HepG2 (cell line): ENCODE results near the gene TM4SF4. TPM values are rescaled to one million over a fixed set of nuclear protein-coding genes. Genes with fewer than 3 reads are reported as not detected.

ENCODE experiments used
- ATF4 ChIP-seq, 2 experiments: fragments of 450-650 bp in 1 of 2; sonication (generic) in 1 of 2; formaldehyde crosslinking; IDR thresholded peaks; 2 replicates each; pipeline versions ENCODE4 v1.5.0 to v1.8.0; 2020 to 2022; ENCODE audit warnings: mild to moderate bottlenecking in 1 of 2, missing genetic modification reagents in 1 of 2
- DR1 ChIP-seq: sonication (generic); formaldehyde crosslinking; IDR thresholded peaks from 2 replicates; pipeline ENCODE4 v1.8.0; 2021; ENCODE audit warnings: mild to moderate bottlenecking, missing genetic modification reagents, inconsistent platforms
- GMEB1 ChIP-seq: sonication (generic); formaldehyde crosslinking; IDR thresholded peaks from 2 replicates; pipeline ENCODE4 v1.5.1; 2020; ENCODE audit warnings: missing genetic modification reagents, mild to moderate bottlenecking, borderline replicate concordance
- HDAC6 ChIP-seq: fragments of 200-600 bp; sonication (generic); IDR thresholded peaks from 2 replicates; pipeline ENCODE4 v1.7.0; 2017; ENCODE audit warnings: mild to moderate bottlenecking, antibody characterized with exemption, low read length, low read depth
- PITX1 ChIP-seq: sonication (generic); formaldehyde crosslinking; IDR thresholded peaks from 2 replicates; pipeline ENCODE4 v1.5.1; 2020; ENCODE audit warnings: mild to moderate bottlenecking, missing genetic modification reagents
- PRPF4 ChIP-seq: fragments of 200-400 bp; formaldehyde crosslinking; IDR thresholded peaks from 2 replicates; pipeline ENCODE4 v1.6.1; 2016; ENCODE audit warnings: low read length, low read depth; ENCODE audit not compliant: poor library complexity, severe bottlenecking
- STAG1 ChIP-seq: sonication (generic); formaldehyde crosslinking; IDR thresholded peaks from 2 replicates; pipeline ENCODE4 v1.4.0; 2020; ENCODE audit warnings: missing genetic modification reagents
- ZBTB44 ChIP-seq: sonication (generic); formaldehyde crosslinking; IDR thresholded peaks from 2 replicates; pipeline ENCODE4 v1.4.0; 2020; ENCODE audit warnings: missing genetic modification reagents
- ZFP91 ChIP-seq: sonication (generic); formaldehyde crosslinking; IDR thresholded peaks from 2 replicates; pipeline ENCODE4 v1.9.0; 2022; ENCODE audit warnings: missing genetic modification reagents, mild to moderate bottlenecking, borderline replicate concordance
- ZNF142 ChIP-seq: sonication (generic); formaldehyde crosslinking; IDR thresholded peaks from 2 replicates; pipeline ENCODE4 v1.4.0; 2020; ENCODE audit warnings: missing genetic modification reagents
- ZNF800 ChIP-seq: sonication (generic); formaldehyde crosslinking; IDR thresholded peaks from 2 replicates; pipeline ENCODE4 v1.4.0; 2020; ENCODE audit warnings: missing genetic modification reagents
- ZSCAN25 ChIP-seq: sonication (generic); formaldehyde crosslinking; IDR thresholded peaks from 2 replicates; pipeline ENCODE4 v1.8.0; 2022; ENCODE audit warnings: mild to moderate bottlenecking, missing genetic modification reagents
- ZSCAN29 ChIP-seq: sonication (generic); formaldehyde crosslinking; conservative IDR thresholded peaks from 2 replicates; pipeline ENCODE4 v1.4.0; 2020; ENCODE audit warnings: mild to moderate bottlenecking, missing genetic modification reagents
- polyA plus RNA-seq, 8 experiments: library from polyadenylated mRNA; depleted of rRNA in 3 of 8; stranded (reverse) in 7 of 8; unstranded in 1 of 8; fragments of >200 nt; fragmentation: Illumina TruSeq in 4 of 8; extraction: Trizol in 4 of 8; gene quantifications; 2 replicates each; pipeline versions ENCODE4 v1.2.1 to v1.2.3, GENCODE V29; 2011 to 2016; ENCODE audit warnings: low read depth in 4 of 8, missing spikeins in 1 of 8, mixed read lengths in 1 of 8; ENCODE audit not compliant: insufficient read depth in 1 of 8
- total RNA-seq, 5 experiments: library from RNA; depleted of rRNA; stranded (reverse); fragments of >200 nt; fragmentation: Illumina TruSeq; extraction: Trizol; gene quantifications; 2 replicates each; pipeline ENCODE4 v1.2.3, GENCODE V29; 2016; ENCODE audit warnings: low read depth in 1 of 5

TM4SF4 gene
- total and polyA plus RNA-seq, 2 of the 13 experiments (the other 11 are each of a cell fraction or from before 2014, with no cell fraction given) = 0.63 to 0.95 TPM

- TF ChIP-seq ZNF142 (CRISPR knock-in tag) = 0 out of 2 replicates have a peak, but pooled peaks have one; percentile 31
- peak; percentile 95 for TF ChIP-seq STAG1 (CRISPR knock-in tag)
- 0 out of 2 replicates have a peak, but pooled peaks have one; percentile 0 for TF ChIP-seq ZNF800
- TF ChIP-seq HDAC6 = no peak
- peak; percentile 54; the same call in 1 of the 2 replicates for TF ChIP-seq GMEB1
- TF ChIP-seq PRPF4 = no peak
- no peak for TF ChIP-seq ATF4 (CRISPR knock-in tag; IDR thresholded peaks at IDR 0.05)
- TF ChIP-seq PITX1 (CRISPR knock-in tag) = no peak
- 0 out of 2 replicates have a peak, but pooled peaks have one; percentile 12 for TF ChIP-seq ZBTB44 (CRISPR knock-in tag)
- TF ChIP-seq ZSCAN29 (CRISPR knock-in tag) = no peak
- 0 out of 2 replicates have a peak, but pooled peaks have one; percentile 20 for TF ChIP-seq DR1 (CRISPR knock-in tag)
- peak; percentile 28; the same call in 1 of the 2 replicates for TF ChIP-seq ZFP91 (CRISPR knock-in tag)
- 0 out of 2 replicates have a peak, but pooled peaks have one; percentile 10 for TF ChIP-seq ZSCAN25 (CRISPR knock-in tag)
These were observed 19.7 kb downstream of the TM4SF4 start (continued) for GRCh38 chr3:149494022-149494758.
